ENCODE measurements around the gene CARD8.
"Not testable (repeated sequence)": the region's sequence is repeated elsewhere in the genome, so short reads cannot be mapped to it uniquely, and the experiment has no call there.

Gene CARD8

DNA sequence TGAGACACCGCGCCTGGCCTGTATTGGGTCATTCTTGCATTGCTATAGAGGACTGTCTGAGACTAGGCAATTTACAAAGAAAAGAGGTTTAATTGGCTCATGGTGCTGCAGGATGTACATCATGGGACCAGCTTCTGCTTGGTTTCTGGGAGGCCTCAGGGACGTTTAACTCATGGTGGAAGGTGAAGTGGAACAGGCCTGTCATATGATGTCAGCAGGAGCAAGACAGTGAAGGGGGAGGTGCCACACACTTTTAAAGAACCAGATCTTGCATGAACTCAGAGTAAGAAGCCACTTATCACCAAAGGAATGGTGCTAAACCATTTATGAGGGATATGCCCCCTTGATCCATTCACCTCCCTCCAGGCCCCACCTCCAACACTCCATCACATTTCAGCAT lies 18.7 kb downstream of the CARD8 start:
- TF ChIP-seq, protein P1, sequence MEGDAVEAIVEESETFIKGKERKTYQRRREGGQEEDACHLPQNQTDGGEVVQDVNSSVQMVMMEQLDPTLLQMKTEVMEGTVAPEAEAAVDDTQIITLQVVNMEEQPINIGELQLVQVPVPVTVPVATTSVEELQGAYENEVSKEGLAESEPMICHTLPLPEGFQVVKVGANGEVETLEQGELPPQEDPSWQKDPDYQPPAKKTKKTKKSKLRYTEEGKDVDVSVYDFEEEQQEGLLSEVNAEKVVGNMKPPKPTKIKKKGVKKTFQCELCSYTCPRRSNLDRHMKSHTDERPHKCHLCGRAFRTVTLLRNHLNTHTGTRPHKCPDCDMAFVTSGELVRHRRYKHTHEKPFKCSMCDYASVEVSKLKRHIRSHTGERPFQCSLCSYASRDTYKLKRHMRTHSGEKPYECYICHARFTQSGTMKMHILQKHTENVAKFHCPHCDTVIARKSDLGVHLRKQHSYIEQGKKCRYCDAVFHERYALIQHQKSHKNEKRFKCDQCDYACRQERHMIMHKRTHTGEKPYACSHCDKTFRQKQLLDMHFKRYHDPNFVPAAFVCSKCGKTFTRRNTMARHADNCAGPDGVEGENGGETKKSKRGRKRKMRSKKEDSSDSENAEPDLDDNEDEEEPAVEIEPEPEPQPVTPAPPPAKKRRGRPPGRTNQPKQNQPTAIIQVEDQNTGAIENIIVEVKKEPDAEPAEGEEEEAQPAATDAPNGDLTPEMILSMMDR (conservative IDR thresholded peaks at IDR 0.05; ENCODE audit: control insufficient read depth, insufficient read depth, low read depth, low read length) = no peak
- H3K4me3 ChIP-seq (ENCODE audit: control insufficient read depth, low read depth, low read length) = no peak overlapping the region
- DNase-seq (ENCODE audit: low read depth) = no peak

DNA sequence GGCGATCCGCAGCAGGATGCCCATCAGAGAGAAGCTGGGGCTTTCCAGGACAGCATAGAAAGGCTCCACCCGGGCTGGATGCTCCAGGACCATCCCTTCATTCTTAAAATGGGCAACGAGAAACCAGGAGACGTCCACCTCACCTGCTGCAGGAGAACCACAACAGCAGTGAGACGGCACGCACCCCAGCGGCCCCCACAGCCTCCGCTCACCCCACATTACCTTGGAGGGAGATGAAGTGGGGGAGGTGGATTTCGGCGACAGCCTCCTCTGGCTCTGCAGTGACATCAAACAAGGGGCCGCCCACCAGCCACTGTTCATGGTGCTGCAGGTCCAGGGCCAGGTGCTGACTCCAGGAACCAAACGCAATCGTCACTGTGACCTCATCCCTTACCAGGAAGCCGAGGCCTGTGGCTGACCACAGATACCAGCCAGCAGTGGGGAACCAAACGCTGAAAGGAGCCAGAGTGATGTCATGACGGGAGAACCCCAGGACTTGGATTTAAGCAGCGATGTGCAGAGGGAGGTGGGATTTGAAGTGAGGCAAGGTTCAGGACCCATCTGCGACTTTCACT lies 25.1 kb downstream of the CARD8 start:
- TF ChIP-seq, protein P1 (conservative IDR thresholded peaks at IDR 0.05; ENCODE audit: control insufficient read depth, insufficient read depth, low read depth, low read length) = no peak
- DNase-seq (ENCODE audit: low read depth) = no peak
- no peak overlapping the region for H3K4me3 ChIP-seq (ENCODE audit: control insufficient read depth, low read depth, low read length)

DNA sequence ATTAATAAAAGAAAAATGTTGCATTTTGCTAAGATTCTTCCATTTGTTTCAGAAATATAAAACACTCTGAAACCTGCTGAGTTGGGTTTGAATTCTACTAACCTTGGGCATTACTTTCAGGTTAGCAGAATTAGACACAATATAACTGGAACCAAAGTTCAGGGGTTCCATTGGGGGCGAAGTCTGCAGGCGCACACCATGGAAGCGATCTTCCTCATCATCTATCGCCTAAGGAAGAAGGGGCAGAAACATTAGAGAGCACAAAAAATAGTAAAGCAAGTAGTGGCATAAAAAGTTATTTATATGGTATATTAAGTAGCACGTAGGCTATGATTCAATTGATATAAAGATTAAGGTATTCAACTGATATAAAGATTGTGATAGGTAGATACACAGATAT lies 34.1 kb downstream of the CARD8 start:
- TF ChIP-seq, protein P1 (conservative IDR thresholded peaks at IDR 0.05; ENCODE audit: control insufficient read depth, insufficient read depth, low read depth, low read length) = no peak
- no peak overlapping the region for H3K4me3 ChIP-seq (ENCODE audit: control insufficient read depth, low read depth, low read length)
- no peak for DNase-seq (ENCODE audit: low read depth)

DNA sequence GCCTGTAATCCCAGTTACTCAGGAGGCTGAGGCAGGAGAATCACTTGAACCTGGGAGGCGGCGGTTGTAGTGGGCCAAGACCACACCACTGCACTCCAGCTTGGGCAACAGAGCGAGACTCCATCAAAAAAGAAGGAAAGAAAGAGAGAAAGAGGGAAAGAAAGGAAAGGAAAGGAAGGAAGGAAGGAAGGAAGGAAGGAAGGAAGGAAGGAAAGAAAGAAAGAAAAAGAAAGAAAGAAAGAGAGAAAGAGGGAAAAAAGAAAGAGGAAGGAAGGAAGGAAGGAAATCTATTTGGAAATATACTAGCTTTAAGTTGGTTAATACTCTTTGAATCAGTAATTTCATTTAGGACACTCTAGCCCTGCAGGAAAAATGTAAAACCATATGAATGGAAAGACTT lies 34.9 kb downstream of the CARD8 start:
- H3K4me3 ChIP-seq (ENCODE audit: control insufficient read depth, low read depth, low read length); DNase-seq (ENCODE audit: low read depth): not testable (repeated sequence)

DNA sequence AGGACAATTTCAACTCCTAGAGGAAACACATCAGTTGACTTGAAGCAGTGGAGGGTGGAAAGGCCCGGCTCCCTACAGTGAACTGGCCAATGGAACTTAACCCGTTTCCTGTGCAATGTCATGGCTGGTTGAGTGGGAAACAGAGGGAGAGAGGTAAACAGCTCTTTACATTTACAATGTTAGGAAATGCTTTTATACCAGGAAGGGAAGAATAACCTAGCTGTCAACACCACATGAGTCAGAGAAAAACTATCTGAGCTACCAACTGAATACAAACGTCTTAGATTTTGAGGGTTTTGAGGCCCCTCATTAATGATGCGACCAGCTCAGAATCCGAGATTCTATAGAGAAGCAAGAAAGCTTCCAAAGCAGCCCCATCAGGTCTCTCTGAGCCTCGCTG lies 36.7 kb downstream of the CARD8 start:
- no peak overlapping the region for H3K4me3 ChIP-seq (ENCODE audit: control insufficient read depth, low read depth, low read length)
- TF ChIP-seq, protein P1 (conservative IDR thresholded peaks at IDR 0.05; ENCODE audit: control insufficient read depth, insufficient read depth, low read depth, low read length) = no peak
- no peak for DNase-seq (ENCODE audit: low read depth)

DNA sequence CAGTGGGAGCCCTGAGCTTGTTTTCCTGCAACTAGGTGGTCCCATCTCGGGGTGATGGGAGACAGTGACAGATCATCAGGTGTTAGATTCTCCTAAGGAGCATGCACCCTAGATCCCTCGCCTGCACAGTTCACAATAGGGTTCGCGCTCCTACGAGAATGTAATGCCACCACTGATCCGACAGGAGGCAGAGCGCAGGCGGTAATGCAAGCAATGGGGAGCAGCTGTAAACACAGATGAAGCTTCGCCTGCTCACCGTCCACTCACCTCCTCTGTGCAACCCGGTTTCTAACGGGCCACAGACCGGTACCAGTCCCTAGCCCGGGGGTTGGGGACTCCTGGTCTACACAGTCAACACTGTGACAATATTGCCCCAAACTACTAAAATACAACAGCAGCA lies 38.8 kb downstream of the CARD8 start:
- DNase-seq (ENCODE audit: low read depth) = no peak
- H3K4me3 ChIP-seq (ENCODE audit: control insufficient read depth, low read depth, low read length) = no peak overlapping the region
- TF ChIP-seq, protein P1 (conservative IDR thresholded peaks at IDR 0.05; ENCODE audit: control insufficient read depth, insufficient read depth, low read depth, low read length) = no peak

DNA sequence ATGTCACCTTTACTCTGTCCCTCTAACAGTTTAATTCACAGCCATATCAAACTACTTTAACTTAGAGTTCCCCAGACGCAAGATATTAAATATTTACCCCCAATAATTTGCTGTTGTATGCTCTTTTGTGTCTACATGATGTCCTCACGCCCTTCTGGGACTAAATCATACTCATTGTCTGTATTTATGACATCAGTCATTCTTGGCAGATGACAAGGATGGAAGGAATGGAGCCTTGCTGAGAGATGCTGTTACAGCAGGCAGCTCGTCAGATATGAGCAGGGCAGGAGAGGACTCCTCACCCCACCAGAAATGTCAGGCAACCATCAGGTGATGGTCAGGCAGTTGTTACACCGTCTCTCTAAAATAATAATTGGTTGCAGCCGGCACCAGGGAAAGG lies 41.8 kb downstream of the CARD8 start:
- H3K4me3 ChIP-seq (ENCODE audit: control insufficient read depth, low read depth, low read length) = no peak overlapping the region
- TF ChIP-seq, protein P1 (conservative IDR thresholded peaks at IDR 0.05; ENCODE audit: control insufficient read depth, insufficient read depth, low read depth, low read length) = no peak
- no peak for DNase-seq (ENCODE audit: low read depth)
